Testis (tissue), 2 donors: ENCODE measurements around the gene IFNA7.
"Not testable (repeated sequence)": the region's sequence is repeated elsewhere in the genome, so short reads cannot be mapped to it uniquely, and the experiment has no call there.

Source experiments
- POLR2A ChIP-seq: fragments of 450-650 bp; IDR thresholded peaks from one replicate; pipeline ENCODE4 v1.6.1; 2017; ENCODE audit warnings: antibody characterized with exemption, mild to moderate bottlenecking, moderate library complexity
- TF ChIP-seq, protein P1 (sequence below), 3 experiments: fragments of 450-650 bp in 2 of 3; fragments of 200-600 bp in 1 of 3; sonication (generic) in 1 of 3; IDR thresholded peaks; one replicate each; pipeline ENCODE4 v1.5.1; 2016 to 2019; ENCODE audit warnings: antibody characterized with exemption in 3 of 3, mild to moderate bottlenecking in 2 of 3, moderate library complexity in 1 of 3

DNA sequence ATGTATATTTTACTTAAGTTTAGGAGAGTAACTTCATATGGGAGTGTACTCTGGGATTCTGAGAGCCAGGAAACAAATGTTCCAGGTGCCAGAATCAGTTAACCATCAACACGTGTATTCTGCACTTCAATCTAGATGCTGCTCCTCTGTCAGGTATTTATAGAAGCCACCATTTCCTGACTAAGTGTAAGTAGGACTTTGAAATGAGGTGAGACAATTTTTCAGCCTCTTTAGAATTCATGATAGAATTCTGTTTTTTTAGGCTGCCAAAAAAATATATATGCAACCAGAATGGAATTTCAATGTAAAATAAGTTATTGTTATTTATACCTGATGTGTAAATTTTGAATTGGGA lies 34.3 kb upstream of the IFNA7 start:
- TF ChIP-seq, protein P1, sequence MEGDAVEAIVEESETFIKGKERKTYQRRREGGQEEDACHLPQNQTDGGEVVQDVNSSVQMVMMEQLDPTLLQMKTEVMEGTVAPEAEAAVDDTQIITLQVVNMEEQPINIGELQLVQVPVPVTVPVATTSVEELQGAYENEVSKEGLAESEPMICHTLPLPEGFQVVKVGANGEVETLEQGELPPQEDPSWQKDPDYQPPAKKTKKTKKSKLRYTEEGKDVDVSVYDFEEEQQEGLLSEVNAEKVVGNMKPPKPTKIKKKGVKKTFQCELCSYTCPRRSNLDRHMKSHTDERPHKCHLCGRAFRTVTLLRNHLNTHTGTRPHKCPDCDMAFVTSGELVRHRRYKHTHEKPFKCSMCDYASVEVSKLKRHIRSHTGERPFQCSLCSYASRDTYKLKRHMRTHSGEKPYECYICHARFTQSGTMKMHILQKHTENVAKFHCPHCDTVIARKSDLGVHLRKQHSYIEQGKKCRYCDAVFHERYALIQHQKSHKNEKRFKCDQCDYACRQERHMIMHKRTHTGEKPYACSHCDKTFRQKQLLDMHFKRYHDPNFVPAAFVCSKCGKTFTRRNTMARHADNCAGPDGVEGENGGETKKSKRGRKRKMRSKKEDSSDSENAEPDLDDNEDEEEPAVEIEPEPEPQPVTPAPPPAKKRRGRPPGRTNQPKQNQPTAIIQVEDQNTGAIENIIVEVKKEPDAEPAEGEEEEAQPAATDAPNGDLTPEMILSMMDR (IDR thresholded peaks at IDR 0.05) = not testable (repeated sequence)
- not testable (repeated sequence) for TF ChIP-seq POLR2A
